ENCODE results near the gene RAP2C.

DNA sequence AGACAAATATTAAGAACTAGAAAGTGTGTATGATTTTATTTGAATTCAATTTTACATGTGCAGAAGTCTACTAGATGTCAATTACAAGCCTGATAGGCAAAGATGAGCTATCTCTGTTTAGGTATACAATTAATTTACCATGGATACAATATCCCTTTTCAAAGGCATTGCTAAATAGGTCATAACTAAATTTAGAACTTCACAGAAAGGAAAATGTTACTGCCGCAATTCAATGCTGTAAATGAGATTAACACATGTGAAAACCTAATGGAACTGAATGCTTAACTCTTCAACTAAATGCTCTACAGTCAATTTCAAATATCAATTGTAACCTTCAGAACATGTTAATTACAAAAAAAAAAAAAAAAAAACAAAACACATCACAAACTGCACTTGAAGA is 14.6 kb downstream of the RAP2C start:
- TF ChIP-seq, protein P1, sequence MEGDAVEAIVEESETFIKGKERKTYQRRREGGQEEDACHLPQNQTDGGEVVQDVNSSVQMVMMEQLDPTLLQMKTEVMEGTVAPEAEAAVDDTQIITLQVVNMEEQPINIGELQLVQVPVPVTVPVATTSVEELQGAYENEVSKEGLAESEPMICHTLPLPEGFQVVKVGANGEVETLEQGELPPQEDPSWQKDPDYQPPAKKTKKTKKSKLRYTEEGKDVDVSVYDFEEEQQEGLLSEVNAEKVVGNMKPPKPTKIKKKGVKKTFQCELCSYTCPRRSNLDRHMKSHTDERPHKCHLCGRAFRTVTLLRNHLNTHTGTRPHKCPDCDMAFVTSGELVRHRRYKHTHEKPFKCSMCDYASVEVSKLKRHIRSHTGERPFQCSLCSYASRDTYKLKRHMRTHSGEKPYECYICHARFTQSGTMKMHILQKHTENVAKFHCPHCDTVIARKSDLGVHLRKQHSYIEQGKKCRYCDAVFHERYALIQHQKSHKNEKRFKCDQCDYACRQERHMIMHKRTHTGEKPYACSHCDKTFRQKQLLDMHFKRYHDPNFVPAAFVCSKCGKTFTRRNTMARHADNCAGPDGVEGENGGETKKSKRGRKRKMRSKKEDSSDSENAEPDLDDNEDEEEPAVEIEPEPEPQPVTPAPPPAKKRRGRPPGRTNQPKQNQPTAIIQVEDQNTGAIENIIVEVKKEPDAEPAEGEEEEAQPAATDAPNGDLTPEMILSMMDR (IDR thresholded peaks at IDR 0.05; ENCODE audit: low read depth, low read length, poor library complexity, severe bottlenecking): no peak
- no peak for TF ChIP-seq EZH2phosphoT487 (IDR thresholded peaks at IDR 0.05; ENCODE audit: borderline replicate concordance, low read length)

Data from DOHH2 (cell line).